Nephron (organoid): Measurements from ENCODE around the gene RELT.

Experiments used
- H3K27ac Mint-ChIP-seq, 3 experiments: 2 replicates each; pipeline ENCODE4 v1.8.0; 2020; ENCODE audit warnings: mixed read lengths in 3 of 3, mild to moderate bottlenecking in 2 of 3, moderate library complexity in 1 of 3
- H3K27me3 Mint-ChIP-seq: 2 replicates; pipeline ENCODE4 v1.8.0; 2021; ENCODE audit warnings: low read depth, mild to moderate bottlenecking, moderate library complexity, mixed read lengths
- H3K36me3 Mint-ChIP-seq: 2 replicates; pipeline ENCODE4 v1.8.0; 2020; ENCODE audit warnings: low read depth, mixed read lengths
- H3K4me1 Mint-ChIP-seq: 2 replicates; pipeline ENCODE4 v1.8.0; 2020; ENCODE audit warnings: mixed read lengths
- H3K4me3 Mint-ChIP-seq, 3 experiments: 2 replicates each; pipeline ENCODE4 v1.8.0; 2020; ENCODE audit warnings: mild to moderate bottlenecking in 3 of 3, mixed read lengths in 3 of 3, moderate library complexity in 2 of 3
- H3K9me3 Mint-ChIP-seq: 2 replicates; pipeline ENCODE4 v1.8.0; 2020; ENCODE audit warnings: mixed read lengths
- CTCF ChIP-seq, 3 experiments: fragments of 200-600 bp; sonication (generic); IDR thresholded peaks; one replicate each; pipeline ENCODE4 v1.5.0; 2021; ENCODE audit warnings: antibody characterized with exemption in 3 of 3; ENCODE audit not compliant: unreplicated experiment in 3 of 3

The RELT gene

GRCh38 chr11:73420136-73420535, 43.9 kb downstream of the RELT start:
- H3K27ac Mint-ChIP-seq: peak overlapping the region in 1 of 3 experiments; percentile 33
- no peaks in the 10 kb centered on the region for H3K27me3 Mint-ChIP-seq
- TF ChIP-seq CTCF (IDR thresholded peaks at IDR 0.05; ENCODE audit: unreplicated experiment in 3 of 3): no peak
- H3K4me3 Mint-ChIP-seq: no peak overlapping the region
- peaks cover 36% of the 10 kb centered on the region for H3K36me3 Mint-ChIP-seq
- H3K4me1 Mint-ChIP-seq: peaks cover 2% of the 10 kb centered on the region
- H3K9me3 Mint-ChIP-seq: no peaks in the 10 kb centered on the region

- TF ChIP-seq CTCF (IDR thresholded peaks at IDR 0.05; ENCODE audit: unreplicated experiment in 3 of 3): no peak
- Mint-ChIP-seq H3K27ac (no peak overlapping the region), H3K27me3 (no peaks in the 10 kb centered on the region), H3K4me3 (no peak overlapping the region), H3K9me3 (no peaks in the 10 kb centered on the region), H3K4me1 (peaks cover 13% of the 10 kb centered on the region), H3K36me3 (peaks cover 22% of the 10 kb centered on the region)
These were observed 46.7 kb downstream of the RELT start for GRCh38 chr11:73422886-73423285.

GRCh38 chr11:73423506-73423905, 47.3 kb downstream of the RELT start:
- no peaks in the 10 kb centered on the region for H3K27me3 Mint-ChIP-seq
- H3K4me3 Mint-ChIP-seq: no peak overlapping the region
- no peaks in the 10 kb centered on the region for H3K9me3 Mint-ChIP-seq
- H3K27ac Mint-ChIP-seq: no peak overlapping the region
- peaks cover 18% of the 10 kb centered on the region for H3K4me1 Mint-ChIP-seq
- TF ChIP-seq CTCF (IDR thresholded peaks at IDR 0.05; ENCODE audit: unreplicated experiment in 3 of 3): no peak
- peaks cover 16% of the 10 kb centered on the region for H3K36me3 Mint-ChIP-seq

GRCh38 chr11:73425108-73425507, 48.9 kb downstream of the RELT start:
- no peak overlapping the region for H3K27ac Mint-ChIP-seq
- H3K4me1 Mint-ChIP-seq: peaks cover 23% of the 10 kb centered on the region
- H3K27me3 Mint-ChIP-seq: no peaks in the 10 kb centered on the region
- peaks cover 7% of the 10 kb centered on the region for H3K36me3 Mint-ChIP-seq
- H3K4me3 Mint-ChIP-seq: no peak overlapping the region
- no peaks in the 10 kb centered on the region for H3K9me3 Mint-ChIP-seq
- no peak for TF ChIP-seq CTCF (IDR thresholded peaks at IDR 0.05; ENCODE audit: unreplicated experiment in 3 of 3)

GRCh38 chr11:73426219-73426850, 50.1 kb downstream of the RELT start:
- Mint-ChIP-seq H3K36me3 (peaks cover 3% of the 10 kb centered on the region), H3K4me3 (peak overlapping the region in 1 of 3 experiments; percentile 2), H3K9me3 (no peaks in the 10 kb centered on the region), H3K4me1 (peaks cover 23% of the 10 kb centered on the region), H3K27me3 (no peaks in the 10 kb centered on the region), H3K27ac (peak overlapping the region; percentile 57 to 75 (median 62))
- no peak for TF ChIP-seq CTCF (IDR thresholded peaks at IDR 0.05; ENCODE audit: unreplicated experiment in 3 of 3)

GRCh38 chr11:73428227-73428626, 52.0 kb downstream of the RELT start:
- H3K4me1 Mint-ChIP-seq: peaks cover 23% of the 10 kb centered on the region
- TF ChIP-seq CTCF (IDR thresholded peaks at IDR 0.05; ENCODE audit: unreplicated experiment in 3 of 3): no peak
- H3K4me3 Mint-ChIP-seq: no peak overlapping the region

More at GRCh38 chr11:73428227-73428626, 52.0 kb downstream of the RELT start:
- peaks cover 3% of the 10 kb centered on the region for H3K36me3 Mint-ChIP-seq
- no peak overlapping the region for H3K27ac Mint-ChIP-seq
- no peaks in the 10 kb centered on the region for H3K9me3 Mint-ChIP-seq
- no peaks in the 10 kb centered on the region for H3K27me3 Mint-ChIP-seq
